GM11168 (cell line): ENCODE results near the gene MCM10.

Source experiments
- in situ Hi-C: fragments of 300-500 bp; cut with MboI; formaldehyde crosslinking; loops from one replicate; pipeline ENCODE4 v1.12.0; 2022; ENCODE audit warnings: low sequenced_read_pairs; ENCODE audit not compliant: unreplicated experiment

MCM10 gene

GRCh38 chr10:13161857-13162271 is 506 bp downstream of the MCM10 start:
- in situ Hi-C loops = loop anchor here (10.0 kb wide), 1 partner anchor 143 kb away; the partner anchor contains the start of gene PHYH

DNA sequence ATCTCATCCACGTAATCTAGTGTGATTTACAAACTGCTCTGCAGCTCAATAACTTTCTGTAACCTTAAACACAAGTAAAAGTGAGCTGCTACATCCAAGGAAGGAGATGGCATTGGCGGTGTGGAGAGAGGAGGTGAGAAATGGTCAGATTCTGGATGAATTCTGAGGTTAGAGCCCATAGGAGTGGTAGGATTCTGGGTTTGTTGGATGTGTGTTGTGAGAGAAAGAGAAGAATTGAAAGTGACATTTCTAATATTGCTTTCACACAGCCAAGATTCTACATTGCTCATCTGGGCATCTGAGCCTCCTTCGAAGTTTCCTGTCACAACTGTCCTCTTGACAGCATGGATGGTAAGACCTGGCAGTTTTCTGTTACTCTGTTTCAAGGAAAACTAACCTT is 2.5 kb downstream of the MCM10 start:
- in situ Hi-C loops = loop anchor here (10.0 kb wide), 1 partner anchor 141 kb away; the partner anchor contains the start of gene PHYH

- in situ Hi-C loops = loop anchor here (10.0 kb wide), 1 partner anchor 140 kb away; the partner anchor contains the start of gene PHYH
These were observed 3.8 kb downstream of the MCM10 start for GRCh38 chr10:13165177-13165576.

GRCh38 chr10:13167568-13167967 is 6.2 kb downstream of the MCM10 start:
- in situ Hi-C loops = loop anchor here (10.0 kb wide), 1 partner anchor 137 kb away; the partner anchor contains the start of gene PHYH

- in situ Hi-C loops = loop anchor here (10.0 kb wide), 1 partner anchor 136 kb away; the partner anchor contains the start of gene PHYH
These were observed 7.4 kb downstream of the MCM10 start for GRCh38 chr10:13168781-13169180.

DNA sequence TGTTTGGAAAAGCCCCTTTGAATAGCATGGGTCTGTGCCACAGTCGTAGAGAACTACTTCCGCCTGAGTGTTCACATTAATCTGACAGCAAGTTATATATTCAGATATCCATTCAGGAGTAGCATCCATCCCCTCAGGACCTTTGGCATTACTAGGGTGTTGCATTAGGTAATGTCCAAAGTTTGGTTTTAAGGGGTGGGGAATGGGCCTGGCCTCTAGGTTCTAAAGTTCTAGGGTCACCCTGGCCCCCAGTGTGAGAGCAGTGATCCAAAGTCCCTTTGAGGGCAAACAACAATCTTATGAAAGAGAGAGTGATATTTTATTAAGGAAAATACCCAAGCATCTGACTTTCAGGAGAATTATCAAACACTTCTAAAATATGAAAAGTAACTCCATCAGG is 12.3 kb downstream of the MCM10 start:
- in situ Hi-C loops = no loop called here

DNA sequence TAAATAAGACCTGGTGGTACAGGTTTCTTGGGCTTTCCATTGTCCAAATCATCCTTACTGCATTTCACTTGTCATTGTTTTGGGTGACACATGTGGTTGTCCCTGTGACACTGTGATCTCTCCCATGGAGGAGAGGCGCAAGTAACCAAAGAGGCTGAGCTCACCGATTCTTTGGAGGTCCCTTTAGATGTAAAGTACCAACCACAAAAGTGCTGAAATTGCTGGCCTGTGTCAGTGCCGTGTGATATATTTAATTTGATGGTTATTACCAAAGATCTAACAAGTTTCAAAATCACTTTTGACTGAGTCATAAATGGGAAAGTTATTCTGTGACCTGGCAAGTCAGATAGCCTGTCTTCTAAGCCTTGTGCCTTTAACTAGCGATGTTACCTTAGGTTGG is 19.4 kb downstream of the MCM10 start:
- in situ Hi-C loops = no loop called here

GRCh38 chr10:13182424-13182823 is 21.1 kb downstream of the MCM10 start:
- in situ Hi-C loops = no loop called here

DNA sequence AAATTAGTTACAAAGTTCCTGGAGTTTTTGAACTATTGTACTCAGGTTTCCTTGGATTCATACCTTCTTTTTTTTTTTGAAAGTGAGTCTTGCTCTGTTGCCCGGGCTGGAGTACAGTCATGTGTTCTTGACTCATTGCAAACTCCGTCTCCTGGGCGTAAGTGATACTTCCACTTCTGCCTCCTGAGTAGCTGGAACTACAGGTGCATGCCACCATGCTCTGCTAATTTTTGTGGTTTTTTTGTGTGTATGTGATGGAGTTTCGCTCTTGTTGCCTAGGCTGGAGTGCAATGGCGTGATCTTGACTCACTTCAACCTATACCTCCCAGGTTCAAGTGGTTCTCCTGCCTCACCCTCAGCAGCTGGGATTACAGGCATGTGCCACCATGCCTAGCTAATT is 22.3 kb downstream of the MCM10 start:
- in situ Hi-C loops = no loop called here

DNA sequence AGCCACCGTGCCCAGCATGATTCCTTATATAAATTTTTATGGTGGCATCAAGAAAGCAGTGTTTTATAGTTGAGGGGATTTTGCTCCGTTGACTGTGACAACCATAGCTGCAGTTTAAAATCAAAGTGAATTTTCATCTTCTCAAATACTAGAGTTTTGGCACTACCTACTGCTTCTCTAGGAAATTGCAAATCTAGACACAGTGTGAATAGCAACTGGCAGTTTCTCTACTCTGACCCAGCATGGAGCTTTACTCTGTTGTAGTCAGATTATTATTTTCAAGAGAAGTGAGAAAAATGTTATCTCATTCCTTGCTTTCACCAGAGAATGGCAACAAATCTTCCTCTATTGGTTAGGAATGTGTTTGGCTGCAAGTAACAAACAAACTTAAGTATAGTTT is 22.9 kb downstream of the MCM10 start:
- in situ Hi-C loops = no loop called here

GRCh38 chr10:13184730-13185514 is 23.6 kb downstream of the MCM10 start:
- in situ Hi-C loops = no loop called here

DNA sequence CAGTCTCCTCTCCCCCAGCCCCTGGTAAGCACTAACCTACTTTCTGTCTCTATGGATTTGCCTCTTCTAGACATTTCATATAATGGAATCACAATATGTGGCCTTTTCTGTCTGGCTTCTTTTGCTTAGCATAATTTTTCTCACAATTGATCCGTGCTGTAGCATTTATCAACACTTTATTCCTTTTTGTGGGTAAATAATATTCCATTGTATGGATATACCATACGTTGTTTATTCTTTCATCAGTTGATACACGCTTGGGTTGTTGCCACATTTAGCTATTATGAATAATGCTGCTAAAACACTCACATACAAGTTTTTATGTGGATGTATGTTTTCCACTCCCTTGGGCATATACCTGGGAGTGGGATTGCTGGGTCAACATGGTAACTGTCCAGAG is 25.8 kb downstream of the MCM10 start:
- in situ Hi-C loops = no loop called here

DNA sequence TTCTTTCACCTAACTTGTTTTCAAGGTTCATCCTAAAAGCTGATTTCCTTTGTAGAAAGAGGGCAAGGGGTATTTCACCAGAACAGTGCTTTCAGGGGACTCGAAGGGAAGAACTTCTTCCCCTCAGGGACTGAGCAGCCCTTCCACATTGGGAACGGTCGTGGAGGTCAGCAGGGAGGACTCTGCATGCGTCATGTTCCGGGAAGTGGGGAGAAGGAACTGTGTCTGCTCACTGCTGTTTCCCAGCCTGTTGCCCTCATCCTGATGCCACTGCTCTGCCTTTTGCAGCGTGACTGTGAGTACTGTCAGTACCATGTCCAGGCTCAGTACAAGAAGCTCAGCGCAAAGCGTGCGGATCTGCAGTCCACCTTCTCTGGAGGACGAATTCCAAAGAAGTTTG is 27.2 kb downstream of the MCM10 start:
- in situ Hi-C loops = no loop called here

DNA sequence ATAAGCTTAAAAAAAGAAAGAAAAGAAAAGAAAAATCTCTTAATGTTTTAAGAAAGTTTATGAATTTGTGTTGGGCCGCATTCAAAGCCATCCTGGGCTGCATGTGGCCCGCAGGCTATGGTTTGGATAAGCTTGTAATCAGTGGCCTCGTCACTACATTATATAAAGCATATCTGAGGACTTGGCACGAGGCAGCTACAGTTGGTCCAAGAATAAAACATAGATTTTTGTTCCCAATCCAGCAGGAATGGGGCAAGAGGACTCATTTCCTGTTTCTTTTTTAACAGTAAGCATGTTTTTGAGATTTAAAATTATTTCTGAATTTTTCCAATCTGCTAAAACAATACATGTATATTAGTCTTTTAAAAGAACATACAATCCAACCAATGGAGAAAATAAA is 28.6 kb downstream of the MCM10 start:
- in situ Hi-C loops = no loop called here

DNA sequence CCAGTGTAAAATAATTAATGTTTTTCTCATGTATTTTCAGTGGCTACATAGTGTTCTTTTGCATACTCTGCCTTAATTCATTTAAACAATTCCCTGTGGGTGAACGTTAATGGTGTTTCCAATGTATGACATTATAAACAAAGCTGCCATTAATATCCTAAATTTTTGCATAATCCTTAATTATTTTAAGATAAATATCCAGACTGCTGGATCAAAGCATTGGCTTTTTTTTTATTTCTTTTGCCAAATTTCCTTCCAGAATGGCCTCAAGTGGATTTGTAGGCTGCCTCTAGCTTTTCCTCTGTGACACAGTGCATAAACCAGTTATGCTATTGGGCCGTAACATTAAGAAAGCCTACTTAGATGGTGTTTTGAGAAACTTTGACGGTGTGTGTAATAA is 29.5 kb downstream of the MCM10 start:
- in situ Hi-C loops = no loop called here

DNA sequence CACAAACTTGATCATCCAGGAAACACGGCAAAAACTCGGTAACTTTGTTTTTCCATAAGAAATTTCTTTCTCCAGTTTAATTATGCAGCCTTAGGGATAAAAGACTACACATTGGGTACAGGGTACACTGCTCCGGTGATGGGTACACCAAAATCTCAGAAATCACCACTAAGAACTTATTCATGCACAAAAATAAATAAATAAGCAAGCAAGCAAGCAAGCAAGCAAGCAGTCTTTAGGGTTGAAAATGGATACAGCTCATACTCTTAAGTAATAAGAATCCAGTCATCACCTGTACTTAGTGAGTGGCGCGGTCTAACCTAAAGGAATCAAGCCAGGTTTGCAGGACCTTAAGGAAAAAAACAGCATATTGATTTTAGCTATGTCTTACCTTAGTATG is 30.0 kb downstream of the MCM10 start:
- in situ Hi-C loops = no loop called here

DNA sequence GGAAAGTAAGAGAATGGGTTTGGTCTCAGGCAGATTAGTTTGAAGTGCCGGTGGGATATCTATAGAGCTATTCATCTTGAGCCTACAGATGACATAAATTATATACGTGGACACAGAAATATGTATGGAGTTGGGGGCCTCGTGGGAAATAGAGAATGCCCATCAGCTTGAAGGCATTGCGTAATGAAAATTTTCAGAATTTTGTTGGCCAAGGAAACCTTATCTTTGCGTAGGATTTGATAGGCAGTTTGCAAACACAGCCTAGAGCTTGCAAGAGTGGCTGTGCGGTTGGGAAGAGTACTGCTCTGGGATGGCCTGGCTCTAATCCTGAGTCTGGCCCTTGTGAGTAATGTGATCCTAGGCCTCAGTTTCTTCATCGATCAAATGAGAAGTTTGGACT is 32.3 kb downstream of the MCM10 start:
- in situ Hi-C loops = no loop called here

DNA sequence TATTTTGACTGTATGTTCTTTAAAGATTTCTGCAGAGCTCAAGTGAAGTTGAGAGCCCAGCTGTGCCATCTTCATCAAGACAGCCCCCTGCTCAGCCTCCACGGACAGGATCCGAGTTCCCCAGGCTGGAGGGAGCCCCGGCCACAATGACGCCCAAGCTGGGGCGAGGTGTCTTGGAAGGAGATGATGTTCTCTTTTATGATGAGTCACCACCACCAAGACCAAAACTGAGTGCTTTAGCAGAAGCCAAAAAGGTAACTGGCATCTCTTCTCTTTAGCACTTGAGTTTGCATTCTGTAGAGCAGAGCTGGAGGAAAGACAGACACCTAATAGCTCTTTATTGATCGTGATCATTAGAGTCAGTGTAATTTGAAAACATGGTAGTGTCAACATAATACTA is 33.7 kb downstream of the MCM10 start:
- in situ Hi-C loops = no loop called here

DNA sequence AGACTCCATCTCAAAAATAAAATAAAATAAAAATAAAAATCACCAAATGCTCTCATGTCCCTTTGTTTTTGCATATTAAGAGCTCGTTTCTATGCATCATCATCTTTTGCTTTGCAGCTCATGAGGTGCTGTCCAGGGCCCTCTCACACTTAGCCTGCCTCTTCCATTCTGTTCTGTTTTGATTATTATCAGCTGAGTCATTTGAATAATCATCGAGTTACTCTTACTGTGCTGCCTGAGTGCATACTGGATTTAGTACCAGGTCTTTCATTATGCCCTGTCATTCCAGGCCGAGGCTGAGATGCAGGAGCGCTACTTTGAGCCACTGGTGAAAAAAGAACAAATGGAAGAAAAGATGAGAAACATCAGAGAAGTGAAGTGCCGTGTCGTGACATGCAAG is 39.8 kb downstream of the MCM10 start:
- in situ Hi-C loops = no loop called here

- in situ Hi-C loops = no loop called here
These were observed 44.7 kb downstream of the MCM10 start for GRCh38 chr10:13206091-13206490.

DNA sequence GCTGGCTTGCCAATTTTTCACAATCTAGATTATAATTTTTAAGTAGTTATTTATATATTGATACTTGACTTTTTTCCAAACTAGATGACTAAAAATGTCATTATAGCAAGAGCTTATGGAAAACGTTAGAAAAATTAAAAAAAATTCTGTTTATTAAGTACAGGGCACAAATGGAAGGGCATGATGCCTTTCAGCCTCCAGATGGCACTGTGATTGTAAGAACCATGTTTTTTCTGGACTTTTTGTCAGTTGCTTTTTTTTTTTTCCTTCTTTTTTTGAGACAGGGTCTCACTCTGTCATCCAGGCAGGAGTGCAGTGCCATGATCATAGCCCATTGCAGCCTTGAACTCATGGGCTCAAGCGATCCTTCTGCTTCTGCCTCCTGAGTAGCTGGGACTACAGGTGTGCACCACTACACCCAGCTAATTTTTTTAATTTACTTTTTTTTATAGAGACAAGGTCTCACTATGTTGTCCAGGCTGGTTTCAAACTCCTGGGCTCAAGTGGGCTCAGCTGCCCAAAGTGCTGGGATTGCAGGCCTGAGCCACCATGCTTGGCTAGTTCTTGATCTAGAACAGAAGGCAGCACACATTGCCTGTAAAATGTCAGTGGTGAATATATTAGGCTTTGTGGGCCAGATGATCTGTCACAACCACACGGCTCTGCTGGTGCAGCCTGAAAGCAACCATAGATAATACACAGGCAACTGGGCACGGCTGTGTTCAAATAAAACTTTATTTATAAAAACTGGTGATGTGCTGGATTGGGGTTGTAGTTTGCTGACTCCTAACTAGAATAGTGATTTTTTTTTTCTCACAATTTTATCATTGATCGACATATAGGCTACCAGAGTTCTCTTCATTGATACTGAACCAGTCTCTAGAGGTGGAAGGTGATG is 45.4 kb downstream of the MCM10 start:
- in situ Hi-C loops = no loop called here
